IPS-20b (cell line): ENCODE measurements around the gene MACIR.
"Not testable (repeated sequence)": the region's sequence is repeated elsewhere in the genome, so short reads cannot be mapped to it uniquely, and the experiment has no call there.

Experiments
- H3K27ac ChIP-seq: one replicate; pipeline ENCODE4 v1.5.1; 2013; ENCODE audit warnings: low read length
- H3K27me3 ChIP-seq: 2 replicates; pipeline ENCODE4 v1.6.1; 2013; ENCODE audit warnings: mild to moderate bottlenecking, low read length, inconsistent platforms; ENCODE audit not compliant: insufficient read depth
- H3K36me3 ChIP-seq: 2 replicates; pipeline ENCODE4 v1.6.1; 2013; ENCODE audit warnings: low read depth, mild to moderate bottlenecking, inconsistent platforms, low read length, moderate library complexity; ENCODE audit not compliant: insufficient read depth
- H3K4me1 ChIP-seq: 2 replicates; pipeline ENCODE4 v1.6.1; 2013; ENCODE audit warnings: mild to moderate bottlenecking, control low read depth, inconsistent platforms, low read length, moderate library complexity; ENCODE audit not compliant: insufficient read depth
- H3K4me3 ChIP-seq: 2 replicates; pipeline ENCODE4 v1.5.1; 2013; ENCODE audit warnings: mild to moderate bottlenecking, low read length, inconsistent platforms
- H3K9ac ChIP-seq: 2 replicates; pipeline ENCODE4 v1.6.1; 2013; ENCODE audit warnings: low read depth, mild to moderate bottlenecking, inconsistent platforms, low read length, moderate library complexity
- H3K9me3 ChIP-seq: 2 replicates; pipeline ENCODE4 v1.6.1; 2013; ENCODE audit warnings: mild to moderate bottlenecking, low read depth, low read length, inconsistent platforms; ENCODE audit not compliant: insufficient read depth

The MACIR gene

GRCh38 chr5:103258368-103258956 is at the start of gene MACIR:
MACIR (plus strand) TSS chr5:103258763; CDS start chr5:103275920, 17,157 bp downstream.
- no peaks in the 10 kb centered on the region for H3K9me3 ChIP-seq
- peak within 1 kb of the TSS; percentile 96 for H3K4me3 ChIP-seq
- H3K4me1 ChIP-seq = peaks cover 18% of the 10 kb centered on the region; the same call in 1 of the 2 replicates
- H3K27me3 ChIP-seq = no peaks in the 10 kb centered on the region
- H3K9ac ChIP-seq = peak within 1 kb of the TSS; percentile 77; the same call in 1 of the 2 replicates
- H3K36me3 ChIP-seq = no peaks in the 10 kb centered on the region
- H3K27ac ChIP-seq = peak within 1 kb of the TSS; percentile 69

DNA sequence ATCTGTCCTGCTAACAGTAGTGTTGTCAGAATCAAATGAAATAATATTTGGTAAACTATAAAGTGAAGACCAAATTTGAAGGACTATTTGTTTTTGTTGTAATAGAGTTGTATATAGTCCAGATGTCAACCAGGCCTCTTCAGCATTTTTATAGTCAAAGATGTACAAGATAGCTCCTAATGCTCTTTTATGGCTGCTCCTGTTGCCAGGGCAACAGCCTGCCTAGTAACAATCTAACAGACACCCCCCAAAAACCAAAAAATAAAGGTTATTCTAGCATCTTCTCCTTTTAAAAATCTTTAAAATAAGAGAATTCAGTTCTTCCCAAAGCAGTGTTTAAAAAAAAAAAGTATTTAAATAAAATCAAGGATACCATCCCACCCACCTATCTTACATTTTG is 49.5 kb upstream of the MACIR start:
- Histone ChIP-seq H3K9ac (no peak overlapping the region), H3K27me3 (no peaks in the 10 kb centered on the region), H3K4me3 (no peak overlapping the region), H3K27ac (no peak overlapping the region), H3K9me3 (no peaks in the 10 kb centered on the region), H3K36me3 (no peaks in the 10 kb centered on the region), H3K4me1 (no peaks in the 10 kb centered on the region)

- no peaks in the 10 kb centered on the region for H3K4me1 ChIP-seq
- no peaks in the 10 kb centered on the region for H3K27me3 ChIP-seq
- H3K27ac ChIP-seq = no peak overlapping the region
- H3K36me3 ChIP-seq = no peaks in the 10 kb centered on the region
- H3K9ac ChIP-seq = no peak overlapping the region
- no peaks in the 10 kb centered on the region for H3K9me3 ChIP-seq
- no peak overlapping the region for H3K4me3 ChIP-seq
Measured at GRCh38 chr5:103210952-103211351, 47.6 kb upstream of the MACIR start.

DNA sequence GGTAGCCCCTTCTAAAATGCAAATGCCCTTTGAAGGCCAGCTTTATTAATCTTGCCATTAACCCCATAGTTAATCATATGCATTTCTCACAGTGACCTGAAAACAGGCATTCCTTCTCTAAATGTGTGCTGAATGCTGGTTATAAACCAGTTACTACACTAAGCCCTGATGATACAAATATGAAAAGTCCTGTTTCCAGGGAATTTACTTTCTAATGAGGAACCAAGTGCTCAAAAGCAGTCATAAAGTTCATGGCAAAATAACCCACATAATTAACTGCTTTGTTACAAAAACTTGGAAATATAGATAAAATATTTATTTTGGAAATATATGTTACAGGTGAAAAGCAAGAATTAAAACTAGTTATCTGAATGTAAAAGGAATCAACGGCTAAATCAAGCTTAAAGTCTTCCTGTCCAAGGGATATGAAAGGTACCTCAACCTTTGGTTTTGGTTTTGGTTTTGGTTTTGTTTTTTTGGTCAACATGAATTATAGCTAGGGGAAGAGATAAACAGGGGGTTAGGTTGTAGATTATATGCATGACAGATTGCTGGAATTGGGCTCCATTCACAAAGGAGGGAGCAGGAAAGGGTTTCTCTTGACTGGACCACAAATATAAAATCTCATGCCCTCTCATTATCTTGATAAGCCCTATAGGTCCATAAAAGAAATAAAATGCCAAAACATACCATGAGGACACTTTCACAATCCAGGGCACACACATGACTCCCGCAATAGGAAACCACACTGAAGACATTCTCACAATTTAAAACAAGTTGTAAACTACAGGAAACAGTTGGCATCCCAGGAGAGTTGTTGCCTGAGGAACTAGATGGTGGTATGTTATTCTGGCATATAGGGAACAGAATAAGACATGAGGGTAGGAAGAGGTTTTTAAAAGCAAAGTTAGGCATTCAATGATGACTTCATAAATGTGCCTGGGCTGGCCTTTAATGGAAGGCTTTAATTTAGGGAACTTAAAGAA is 46.7 kb upstream of the MACIR start:
- Histone ChIP-seq H3K27me3 (no peaks in the 10 kb centered on the region), H3K9ac (no peak overlapping the region), H3K9me3 (no peaks in the 10 kb centered on the region), H3K4me1 (no peaks in the 10 kb centered on the region), H3K36me3 (no peaks in the 10 kb centered on the region), H3K4me3 (no peak overlapping the region), H3K27ac (no peak overlapping the region)

- H3K9ac ChIP-seq = no peak overlapping the region
- H3K4me3 ChIP-seq = no peak overlapping the region
- no peaks in the 10 kb centered on the region; the same call in 1 of the 2 replicates for H3K4me1 ChIP-seq
- H3K27ac ChIP-seq = no peak overlapping the region
- no peaks in the 10 kb centered on the region for H3K27me3 ChIP-seq
- no peaks in the 10 kb centered on the region for H3K36me3 ChIP-seq
- no peaks in the 10 kb centered on the region for H3K9me3 ChIP-seq
Measured at GRCh38 chr5:103216137-103216536, 42.4 kb upstream of the MACIR start.

DNA sequence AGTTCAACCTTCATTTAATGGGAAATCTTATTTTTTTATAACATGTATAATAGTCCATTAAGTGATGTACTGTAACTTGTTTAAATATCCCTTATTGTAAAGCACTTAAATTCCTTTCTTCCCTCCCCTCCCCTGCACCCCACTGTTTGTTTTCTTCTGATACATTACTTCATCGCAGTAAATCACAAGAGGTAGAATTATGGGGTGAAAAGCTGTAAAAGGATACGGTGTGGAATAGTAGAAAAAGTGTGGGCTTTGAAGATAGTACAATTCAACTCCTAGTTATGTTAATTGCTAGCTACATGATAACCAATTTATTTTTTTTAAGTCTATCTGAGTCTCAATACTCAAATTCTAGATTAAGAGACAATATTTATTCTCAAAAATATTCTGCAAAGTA is 41.9 kb upstream of the MACIR start:
- Histone ChIP-seq H3K9ac (no peak overlapping the region), H3K27ac (no peak overlapping the region), H3K36me3 (no peaks in the 10 kb centered on the region), H3K4me3 (no peak overlapping the region), H3K4me1 (no peaks in the 10 kb centered on the region; the same call in 1 of the 2 replicates), H3K9me3 (no peaks in the 10 kb centered on the region), H3K27me3 (no peaks in the 10 kb centered on the region)

DNA sequence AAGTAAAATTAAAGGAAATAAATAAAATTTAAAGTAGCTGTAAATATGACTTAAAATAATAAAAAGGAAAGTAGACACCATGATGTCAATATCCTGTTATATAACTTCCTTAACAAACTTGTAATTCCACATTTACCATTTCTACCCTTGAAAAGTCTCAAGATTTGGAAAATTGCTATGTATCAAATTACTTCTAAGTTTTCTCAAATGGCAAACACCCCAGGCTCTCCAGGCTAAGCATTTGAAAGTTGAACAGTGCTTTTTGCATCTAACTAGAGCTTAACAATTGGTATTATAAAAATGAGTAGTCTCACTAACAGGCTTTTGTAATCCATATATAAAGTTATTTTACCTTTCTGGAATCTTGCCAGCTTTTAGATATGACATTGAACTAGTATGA is 41.5 kb upstream of the MACIR start:
- Histone ChIP-seq H3K4me3 (no peak overlapping the region), H3K27ac (no peak overlapping the region), H3K36me3 (no peaks in the 10 kb centered on the region)

DNA sequence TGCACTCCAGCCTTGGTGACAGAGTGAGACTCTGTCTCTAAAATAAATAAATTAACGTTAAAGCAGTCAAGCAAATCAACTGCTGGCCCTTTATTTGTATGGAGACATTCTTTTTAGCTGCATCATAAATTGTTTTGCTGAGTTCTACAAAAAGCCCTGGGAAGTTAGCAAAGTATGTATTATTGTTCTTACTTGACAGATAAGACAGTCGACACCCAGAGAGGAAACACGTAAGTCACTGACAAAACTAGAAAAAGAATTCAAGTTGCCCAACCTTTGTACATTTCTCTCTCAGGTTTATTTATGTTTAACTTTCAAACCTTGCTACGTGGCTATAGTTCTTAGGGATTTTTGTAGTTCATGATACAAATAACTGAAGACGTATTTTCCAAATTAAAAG is 40.4 kb upstream of the MACIR start:
- H3K27me3 ChIP-seq = no peaks in the 10 kb centered on the region
- no peaks in the 10 kb centered on the region for H3K36me3 ChIP-seq
- H3K9ac ChIP-seq = no peak overlapping the region
- no peaks in the 10 kb centered on the region for H3K9me3 ChIP-seq
- no peak overlapping the region for H3K27ac ChIP-seq
- H3K4me3 ChIP-seq = no peak overlapping the region
- no peaks in the 10 kb centered on the region; the same call in 1 of the 2 replicates for H3K4me1 ChIP-seq

More for the DNA sequence above, 41.5 kb upstream of the MACIR start:
- Histone ChIP-seq H3K9me3 (no peaks in the 10 kb centered on the region), H3K27me3 (no peaks in the 10 kb centered on the region), H3K4me1 (no peaks in the 10 kb centered on the region; the same call in 1 of the 2 replicates), H3K9ac (no peak overlapping the region)

- H3K4me1 ChIP-seq, H3K27ac ChIP-seq: not testable (repeated sequence)
Measured at GRCh38 chr5:103219074-103219473, 39.5 kb upstream of the MACIR start.

DNA sequence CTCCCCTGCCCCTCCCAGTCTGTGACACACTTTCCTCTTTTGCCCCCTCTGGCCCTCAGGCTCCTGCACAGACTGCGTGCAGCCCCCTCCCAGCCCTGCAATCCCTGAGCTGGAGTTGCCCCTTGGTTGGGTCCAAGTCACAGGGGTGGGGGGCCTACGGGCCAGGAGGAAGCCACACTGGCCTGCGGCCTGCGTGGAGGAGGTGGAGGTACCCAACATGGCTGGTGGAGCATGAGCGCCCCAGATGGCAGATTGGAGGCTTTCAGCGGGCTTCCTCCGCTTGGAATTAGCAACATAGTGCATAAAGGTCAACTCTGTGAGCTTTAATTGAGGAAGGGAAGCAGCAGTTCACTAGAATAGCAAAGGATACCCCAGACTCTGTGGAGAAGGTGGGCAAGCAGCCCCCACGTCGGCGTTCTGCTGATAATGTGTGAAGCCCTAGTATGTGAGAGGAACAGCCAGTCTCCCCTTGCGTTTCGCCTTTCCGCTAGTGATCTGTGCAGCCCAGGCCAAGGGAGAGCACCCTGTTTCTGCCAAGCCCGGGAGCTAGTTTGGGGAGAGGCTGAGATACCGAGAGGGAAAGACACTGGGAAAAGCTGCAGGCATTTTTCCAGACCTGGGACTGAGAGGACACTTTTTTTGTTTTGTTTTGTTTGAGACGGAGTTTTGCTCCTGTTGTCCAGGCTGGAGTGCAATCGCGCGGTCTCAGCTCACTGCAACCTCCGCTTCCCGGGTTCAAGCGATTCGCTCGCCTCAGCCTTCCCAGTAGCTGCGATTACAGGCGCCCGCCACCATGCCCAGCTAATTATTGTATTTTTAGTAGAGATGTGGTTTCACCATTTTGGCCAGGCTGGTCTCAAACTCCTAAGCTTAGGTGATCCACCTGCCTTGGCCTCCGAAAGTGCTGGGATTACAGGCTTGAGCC is 35.3 kb upstream of the MACIR start:
- Histone ChIP-seq H3K27ac (no peak overlapping the region), H3K36me3 (no peaks in the 10 kb centered on the region), H3K27me3 (no peaks in the 10 kb centered on the region), H3K9me3 (no peaks in the 10 kb centered on the region), H3K9ac (no peak overlapping the region), H3K4me1 (no peaks in the 10 kb centered on the region), H3K4me3 (no peak overlapping the region)

More at GRCh38 chr5:103219074-103219473, 39.5 kb upstream of the MACIR start:
- not testable (repeated sequence) for H3K27me3 ChIP-seq, H3K9me3 ChIP-seq, H3K36me3 ChIP-seq, H3K4me3 ChIP-seq, H3K9ac ChIP-seq
